ENCODE data around the gene APBB3. TPM values are rescaled to one million over a fixed set of nuclear protein-coding genes. Genes with fewer than 3 reads are reported as not detected.

APBB3 gene
- total and polyA plus RNA-seq, 9 of the 15 experiments (the other 6 are each of a cell fraction or from before 2014, with no cell fraction given), result 0.17 to 24.3 (median 9.5) TPM

GRCh38 chr5:140556438-140556837 is 8.0 kb downstream of the APBB3 start (continued):
- TF ChIP-seq ZNF239 (CRISPR knock-in tag; IDR thresholded peaks at IDR 0.05) (no peak), ATF3 (IDR thresholded peaks at IDR 0.05) (peak; percentile 72), ATF3 (CRISPR knock-in tag; conservative IDR thresholded peaks at IDR 0.05) (no peak), CEBPB (tag; IDR thresholded peaks at IDR 0.05) (no peak; the same call in 1 of the 2 replicates), CHD2 (IDR thresholded peaks at IDR 0.05; ENCODE audit: low read depth, low read length) (no peak), MECOM (CRISPR knock-in tag; IDR thresholded peaks at IDR 0.05) (no peak), ZNF444 (CRISPR knock-in tag; IDR thresholded peaks at IDR 0.05) (no peak), ZNF23 (CRISPR knock-in tag; IDR thresholded peaks at IDR 0.05) (no peak), ZNF384 (IDR thresholded peaks at IDR 0.05; ENCODE audit: low read depth, low read length) (0 out of 2 replicates have a peak, but pooled peaks have one; percentile 41), CBX3 (IDR thresholded peaks at IDR 0.05; ENCODE audit: borderline replicate concordance in 1 of 2, low read length in 2 of 2) (no peak)

- Histone ChIP-seq H3K9ac (ENCODE audit: insufficient read depth in 1 of 2, low read depth in 2 of 2, low read length in 2 of 2) (peak overlapping the region in 1 of 2 experiments; percentile 87; a peak in 2 of 4 replicates), H3K4me2 (ENCODE audit: insufficient read depth, low read length) (peak overlapping the region; percentile 91), H3K27ac (ENCODE audit: extremely low read depth, low read depth, low read length) (peak overlapping the region; percentile 86), H3K4me1 (replicated peaks in 1 of 2; ENCODE audit: control insufficient read depth in 2 of 2, insufficient read depth in 2 of 2, low read length in 2 of 2) (peaks cover 23 to 27% of the 10 kb centered on the region in 2 experiments), H3K9me3 (replicated peaks; ENCODE audit: control insufficient read depth, insufficient read depth, low read depth, low read length) (no peaks in the 10 kb centered on the region), H4K20me1 (replicated peaks; ENCODE audit: control insufficient read depth, insufficient read depth, low read length) (0 out of 2 replicates have a peak, but pooled peaks cover 5% of the 10 kb centered on the region), H2AFZ (ENCODE audit: low read depth, low read length) (no peak overlapping the region), H3K4me3 (peak overlapping the region; percentile 77), H3K27me3 (ENCODE audit: control insufficient read depth in 2 of 2, insufficient read depth in 2 of 2, low read length in 2 of 2) (no peaks in the 10 kb centered on the region), H3K79me2 (ENCODE audit: control insufficient read depth, insufficient read depth, low read length) (peaks cover 49% of the 10 kb centered on the region), H3K9me1 (ENCODE audit: control insufficient read depth, insufficient read depth, low read length) (no peaks in the 10 kb centered on the region), H3K36me3 (ENCODE audit: control insufficient read depth, insufficient read depth, low read length) (peaks cover 42% of the 10 kb centered on the region; the same call in 2 of the 3 replicates)
- in situ Hi-C loops (cut with MboI), result no loop called here
- BruUV-seq (replicated peaks), result no TSS peak
- 6% methylated on average over 1 of the region's 1 CpG for WGBS (ENCODE audit: insufficient coverage, low coverage, missing lambda C conversion rate)
- intact Hi-C loops (cut with micrococcal nuclease), result loop anchor here (2.0 to 10.0 kb wide), 5 partner anchors 83 to 381 kb away; partner anchors contain the start of genes ANKHD1, CYSTM1 and TMCO6
- ATAC-seq (no peak), FAIRE-seq (no peak), DNase-seq (ENCODE audit: extremely low read depth in 1 of 4, low spot score in 3 of 4) (no peak)
- ChIA-PET POLR2A (interaction anchor here (0.8 to 4.2 kb wide), 5 partner anchors 8 to 169 kb away, joined by 3 to 56 read pairs (median 4); partner anchors contain the start of gene EIF4EBP3), CTCF (ENCODE audit: low intra/inter-chr PET ratio) (no interaction called here)
- TF ChIP-seq MYNN (IDR thresholded peaks at IDR 0.05), result no peak
- no peak for TF ChIP-seq MYNN (CRISPR knock-in tag; IDR thresholded peaks at IDR 0.05)
- TF ChIP-seq RBM22 (IDR thresholded peaks at IDR 0.05; ENCODE audit: low read depth, low read length, poor library complexity, severe bottlenecking), result no peak
- TF ChIP-seq ZNF507 (tag; conservative IDR thresholded peaks at IDR 0.05), result no peak
- no peak for TF ChIP-seq CTBP1 (IDR thresholded peaks at IDR 0.05; ENCODE audit: borderline replicate concordance)
- TF ChIP-seq CTCFL (IDR thresholded peaks at IDR 0.05; ENCODE audit: borderline replicate concordance, insufficient read depth, low read depth, low read length, poor library complexity, severe bottlenecking), result no peak
- TF ChIP-seq PML (IDR thresholded peaks at IDR 0.05; ENCODE audit: low read length), result no peak
- no peak for TF ChIP-seq TRIM28 (IDR thresholded peaks at IDR 0.05)
- no peak for TF ChIP-seq E2F1 (CRISPR knock-in tag; IDR thresholded peaks at IDR 0.05)
- peak; percentile 67; the same call in 1 of the 2 replicates for TF ChIP-seq SPI1 (IDR thresholded peaks at IDR 0.05; ENCODE audit: borderline replicate concordance, low read depth, low read length)
These were observed 8.6 kb downstream of the APBB3 start for GRCh38 chr5:140555747-140556312.

All from K562 (cell line).